ENCODE measurements around the gene HHAT. TPM values are rescaled to one million over a fixed set of nuclear protein-coding genes. Genes with fewer than 3 reads are reported as not detected.

The HHAT gene
- total RNA-seq, 2 experiments from 2014 or later = 0.99 to 1.4 TPM

DNA sequence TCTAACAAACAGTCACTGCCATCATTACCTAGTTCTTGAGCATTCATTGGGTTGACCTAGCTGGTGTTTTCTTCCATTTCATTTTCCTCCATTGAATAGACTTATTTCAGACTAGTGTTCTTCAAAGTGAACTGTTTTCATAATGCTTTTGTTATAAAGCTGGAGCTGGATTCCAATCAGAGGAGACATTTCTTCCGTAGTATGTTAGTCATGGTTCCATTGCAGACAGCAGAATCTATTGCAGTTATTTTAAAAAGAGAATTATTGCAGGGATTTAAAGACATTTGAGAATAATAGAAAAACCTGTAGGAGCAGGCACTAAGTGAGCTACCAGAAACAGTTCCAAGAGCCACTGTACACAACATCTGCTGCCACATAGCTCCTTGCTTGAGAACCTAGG, 50.0 kb downstream of the HHAT start:
- TF ChIP-seq, protein P1, sequence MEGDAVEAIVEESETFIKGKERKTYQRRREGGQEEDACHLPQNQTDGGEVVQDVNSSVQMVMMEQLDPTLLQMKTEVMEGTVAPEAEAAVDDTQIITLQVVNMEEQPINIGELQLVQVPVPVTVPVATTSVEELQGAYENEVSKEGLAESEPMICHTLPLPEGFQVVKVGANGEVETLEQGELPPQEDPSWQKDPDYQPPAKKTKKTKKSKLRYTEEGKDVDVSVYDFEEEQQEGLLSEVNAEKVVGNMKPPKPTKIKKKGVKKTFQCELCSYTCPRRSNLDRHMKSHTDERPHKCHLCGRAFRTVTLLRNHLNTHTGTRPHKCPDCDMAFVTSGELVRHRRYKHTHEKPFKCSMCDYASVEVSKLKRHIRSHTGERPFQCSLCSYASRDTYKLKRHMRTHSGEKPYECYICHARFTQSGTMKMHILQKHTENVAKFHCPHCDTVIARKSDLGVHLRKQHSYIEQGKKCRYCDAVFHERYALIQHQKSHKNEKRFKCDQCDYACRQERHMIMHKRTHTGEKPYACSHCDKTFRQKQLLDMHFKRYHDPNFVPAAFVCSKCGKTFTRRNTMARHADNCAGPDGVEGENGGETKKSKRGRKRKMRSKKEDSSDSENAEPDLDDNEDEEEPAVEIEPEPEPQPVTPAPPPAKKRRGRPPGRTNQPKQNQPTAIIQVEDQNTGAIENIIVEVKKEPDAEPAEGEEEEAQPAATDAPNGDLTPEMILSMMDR (IDR thresholded peaks at IDR 0.05) = no peak
- DNase-seq (no peak), ATAC-seq (no peak)
- ChIA-PET POLR2A (interaction anchor here (0.7 to 1.3 kb wide), 2 partner anchors 15 to 16 kb away, joined by 3 to 5 read pairs; no protein-coding TSS in a partner anchor), CTCF (interaction anchor here (1.0 to 1.9 kb wide), 6 partner anchors 9 to 755 kb away, joined by 3 to 12 read pairs (median 4); partner anchors contain the start of gene KCNH1)
- Mint-ChIP-seq H3K27ac (no peak overlapping the region), H3K4me3 (no peak overlapping the region), H3K27me3 (no peaks in the 10 kb centered on the region), H3K4me1 (ENCODE audit: low read depth) (peaks cover 28% of the 10 kb centered on the region), H3K36me3 (ENCODE audit: low read depth) (no peaks in the 10 kb centered on the region), H3K9me3 (no peaks in the 10 kb centered on the region)
- intact Hi-C loops (cut with micrococcal nuclease) = no loop called here

GRCh38 chr1:210381934-210382333, 53.2 kb downstream of the HHAT start:
- no peak overlapping the region for H3K4me3 Mint-ChIP-seq
- ATAC-seq (no peak), DNase-seq (no peak)
- no peaks in the 10 kb centered on the region for H3K36me3 Mint-ChIP-seq (ENCODE audit: low read depth)
- ChIA-PET POLR2A (no interaction called here), CTCF (interaction anchor here (0.8 to 1.4 kb wide), 4 partner anchors 13 to 27 kb away, joined by 3 to 5 read pairs (median 3); no protein-coding TSS in a partner anchor)
- peaks cover 7% of the 10 kb centered on the region for H3K4me1 Mint-ChIP-seq (ENCODE audit: low read depth)
- TF ChIP-seq, protein P1 (IDR thresholded peaks at IDR 0.05) = no peak
- H3K27me3 Mint-ChIP-seq = no peaks in the 10 kb centered on the region
- no peak overlapping the region for H3K27ac Mint-ChIP-seq
- no peaks in the 10 kb centered on the region for H3K9me3 Mint-ChIP-seq
- intact Hi-C loops (cut with micrococcal nuclease) = no loop called here

- POLR2A ChIA-PET = interaction anchor here (3.2 kb wide), 1 partner anchor 11 kb away, joined by 29 read pairs; no protein-coding TSS in a partner anchor
These were observed 55.9 kb downstream of the HHAT start for GRCh38 chr1:210384625-210385024.

GRCh38 chr1:210385228-210385627, 56.5 kb downstream of the HHAT start:
- H3K4me3 Mint-ChIP-seq = no peak overlapping the region
- no peaks in the 10 kb centered on the region for H3K4me1 Mint-ChIP-seq (ENCODE audit: low read depth)
- H3K27ac Mint-ChIP-seq = no peak overlapping the region
- H3K36me3 Mint-ChIP-seq (ENCODE audit: low read depth) = no peaks in the 10 kb centered on the region
- POLR2A ChIA-PET = interaction anchor here (3.2 kb wide), 1 partner anchor 11 kb away, joined by 29 read pairs; no protein-coding TSS in a partner anchor
- no peaks in the 10 kb centered on the region for H3K27me3 Mint-ChIP-seq
- H3K9me3 Mint-ChIP-seq = no peaks in the 10 kb centered on the region
- TF ChIP-seq, protein P1 (IDR thresholded peaks at IDR 0.05) = no peak
- no peak for DNase-seq
- CTCF ChIA-PET = interaction anchor here (0.7 to 4.4 kb wide), 3 partner anchors 10 to 802 kb away, joined by 3 to 42 read pairs (median 4); no protein-coding TSS in a partner anchor
- intact Hi-C loops (cut with micrococcal nuclease) = no loop called here
- ATAC-seq = no peak

More at GRCh38 chr1:210384625-210385024, 55.9 kb downstream of the HHAT start:
- H3K9me3 Mint-ChIP-seq = no peaks in the 10 kb centered on the region
- H3K27me3 Mint-ChIP-seq = no peaks in the 10 kb centered on the region
- CTCF ChIA-PET = interaction anchor here (1.3 to 4.4 kb wide), 3 partner anchors 10 to 18 kb away, joined by 4 to 42 read pairs (median 9); no protein-coding TSS in a partner anchor
- intact Hi-C loops (cut with micrococcal nuclease) = no loop called here
- H3K4me3 Mint-ChIP-seq = no peak overlapping the region
- no peaks in the 10 kb centered on the region for H3K4me1 Mint-ChIP-seq (ENCODE audit: low read depth)
- DNase-seq (no peak), ATAC-seq (no peak)
- TF ChIP-seq, protein P1 (IDR thresholded peaks at IDR 0.05) = no peak
- H3K36me3 Mint-ChIP-seq (ENCODE audit: low read depth) = no peaks in the 10 kb centered on the region
- no peak overlapping the region for H3K27ac Mint-ChIP-seq

- peaks cover 3% of the 10 kb centered on the region for H3K27me3 Mint-ChIP-seq
- peak overlapping the region; percentile 40 for H3K27ac Mint-ChIP-seq
- ChIA-PET CTCF (interaction anchor here (1.1 to 1.3 kb wide), 3 partner anchors 8 to 35 kb away, joined by 3 to 4 read pairs (median 4); no protein-coding TSS in a partner anchor), POLR2A (interaction anchor here (1.8 to 5.5 kb wide), 2 partner anchors 15 to 20 kb away, joined by 5 to 30 read pairs; no protein-coding TSS in a partner anchor)
- TF ChIP-seq, protein P1 (IDR thresholded peaks at IDR 0.05) = no peak
- ATAC-seq (peak; percentile 58), DNase-seq (peak; percentile 63)
- peaks cover 6% of the 10 kb centered on the region for H3K36me3 Mint-ChIP-seq (ENCODE audit: low read depth)
- intact Hi-C loops (cut with micrococcal nuclease) = no loop called here
- no peak overlapping the region for H3K4me3 Mint-ChIP-seq
- no peaks in the 10 kb centered on the region for H3K9me3 Mint-ChIP-seq
- peaks cover 43% of the 10 kb centered on the region for H3K4me1 Mint-ChIP-seq (ENCODE audit: low read depth)
These were observed 65.6 kb downstream of the HHAT start for GRCh38 chr1:210394281-210394821.
